HCT116 (cell line): ENCODE results near the gene INPP5D.

Experiments
- EZH2phosphoT487 ChIP-seq: fragments of 200-600 bp; IDR thresholded peaks from 2 replicates; pipeline ENCODE4 v1.6.1; 2018; ENCODE audit warnings: antibody characterized with exemption, borderline replicate concordance
- POLR2A ChIP-seq: IDR thresholded peaks from 2 replicates; pipeline ENCODE4 v1.7.0; 2011; ENCODE audit warnings: borderline replicate concordance; ENCODE audit not compliant: insufficient read depth, insufficient read length; ENCODE audit errors: extremely low read depth
- TF ChIP-seq, protein P1 (sequence below), 3 experiments: fragments of 200-600 bp in 1 of 3; sonication (generic) in 1 of 3; IDR thresholded peaks in 2 of 3; conservative IDR thresholded peaks in 1 of 3; 2 replicates each; pipeline ENCODE4 v1.5.1; 2012 to 2017; ENCODE audit warnings: low read depth in 2 of 3, low read length in 2 of 3, antibody characterized with exemption in 1 of 3, borderline replicate concordance in 1 of 3, control low read depth in 1 of 3, mild to moderate bottlenecking in 1 of 3, mixed read lengths in 1 of 3, mixed run types in 1 of 3, moderate library complexity in 1 of 3; ENCODE audit not compliant: insufficient read depth in 1 of 3

DNA sequence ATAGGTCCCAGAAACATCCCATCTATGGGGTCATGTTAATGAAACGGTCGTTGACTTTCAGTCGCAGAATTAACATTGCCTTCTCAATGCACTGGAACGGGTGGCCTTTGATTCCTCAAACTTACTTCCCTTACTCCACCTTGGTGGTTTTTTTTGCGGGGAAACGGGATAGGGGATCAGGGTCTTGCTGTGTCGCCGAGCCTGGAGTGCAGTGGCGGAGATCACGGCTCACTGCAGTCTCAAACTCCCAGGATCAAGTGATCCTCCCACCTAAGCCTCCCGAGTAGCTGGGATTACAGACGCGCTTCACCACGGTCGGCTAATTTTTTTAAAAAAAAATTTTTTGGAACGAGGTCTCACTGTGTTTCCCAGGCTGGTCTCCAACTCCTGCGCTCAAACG, 192.1 kb downstream of the INPP5D start:
- TF ChIP-seq, protein P1, sequence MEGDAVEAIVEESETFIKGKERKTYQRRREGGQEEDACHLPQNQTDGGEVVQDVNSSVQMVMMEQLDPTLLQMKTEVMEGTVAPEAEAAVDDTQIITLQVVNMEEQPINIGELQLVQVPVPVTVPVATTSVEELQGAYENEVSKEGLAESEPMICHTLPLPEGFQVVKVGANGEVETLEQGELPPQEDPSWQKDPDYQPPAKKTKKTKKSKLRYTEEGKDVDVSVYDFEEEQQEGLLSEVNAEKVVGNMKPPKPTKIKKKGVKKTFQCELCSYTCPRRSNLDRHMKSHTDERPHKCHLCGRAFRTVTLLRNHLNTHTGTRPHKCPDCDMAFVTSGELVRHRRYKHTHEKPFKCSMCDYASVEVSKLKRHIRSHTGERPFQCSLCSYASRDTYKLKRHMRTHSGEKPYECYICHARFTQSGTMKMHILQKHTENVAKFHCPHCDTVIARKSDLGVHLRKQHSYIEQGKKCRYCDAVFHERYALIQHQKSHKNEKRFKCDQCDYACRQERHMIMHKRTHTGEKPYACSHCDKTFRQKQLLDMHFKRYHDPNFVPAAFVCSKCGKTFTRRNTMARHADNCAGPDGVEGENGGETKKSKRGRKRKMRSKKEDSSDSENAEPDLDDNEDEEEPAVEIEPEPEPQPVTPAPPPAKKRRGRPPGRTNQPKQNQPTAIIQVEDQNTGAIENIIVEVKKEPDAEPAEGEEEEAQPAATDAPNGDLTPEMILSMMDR (IDR thresholded peaks at IDR 0.05 in 2 of 3, conservative IDR thresholded peaks at IDR 0.05 in 1 of 3; ENCODE audit: borderline replicate concordance in 1 of 3, insufficient read depth in 1 of 3, low read depth in 2 of 3, low read length in 2 of 3), result no peak
- no peak for TF ChIP-seq EZH2phosphoT487
- TF ChIP-seq POLR2A, result no peak
